HG03103 (cell line): Measurements from ENCODE around the gene TFEC.
A peak's percentile ranks its signal among the peaks of the same experiment; 100 is the strongest.
"Not testable (repeated sequence)": the region's sequence is repeated elsewhere in the genome, so short reads cannot be mapped to it uniquely, and the experiment has no call there.

ENCODE experiments used
- ATAC-seq: cut with Tn5 transposase; IDR thresholded peaks from one replicate; pipeline ENCODE4 v1.9.1; 2021; ENCODE audit warnings: low read depth; ENCODE audit not compliant: unreplicated experiment

TFEC gene, protein sequence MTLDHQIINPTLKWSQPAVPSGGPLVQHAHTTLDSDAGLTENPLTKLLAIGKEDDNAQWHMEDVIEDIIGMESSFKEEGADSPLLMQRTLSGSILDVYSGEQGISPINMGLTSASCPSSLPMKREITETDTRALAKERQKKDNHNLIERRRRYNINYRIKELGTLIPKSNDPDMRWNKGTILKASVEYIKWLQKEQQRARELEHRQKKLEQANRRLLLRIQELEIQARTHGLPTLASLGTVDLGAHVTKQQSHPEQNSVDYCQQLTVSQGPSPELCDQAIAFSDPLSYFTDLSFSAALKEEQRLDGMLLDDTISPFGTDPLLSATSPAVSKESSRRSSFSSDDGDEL

DNA sequence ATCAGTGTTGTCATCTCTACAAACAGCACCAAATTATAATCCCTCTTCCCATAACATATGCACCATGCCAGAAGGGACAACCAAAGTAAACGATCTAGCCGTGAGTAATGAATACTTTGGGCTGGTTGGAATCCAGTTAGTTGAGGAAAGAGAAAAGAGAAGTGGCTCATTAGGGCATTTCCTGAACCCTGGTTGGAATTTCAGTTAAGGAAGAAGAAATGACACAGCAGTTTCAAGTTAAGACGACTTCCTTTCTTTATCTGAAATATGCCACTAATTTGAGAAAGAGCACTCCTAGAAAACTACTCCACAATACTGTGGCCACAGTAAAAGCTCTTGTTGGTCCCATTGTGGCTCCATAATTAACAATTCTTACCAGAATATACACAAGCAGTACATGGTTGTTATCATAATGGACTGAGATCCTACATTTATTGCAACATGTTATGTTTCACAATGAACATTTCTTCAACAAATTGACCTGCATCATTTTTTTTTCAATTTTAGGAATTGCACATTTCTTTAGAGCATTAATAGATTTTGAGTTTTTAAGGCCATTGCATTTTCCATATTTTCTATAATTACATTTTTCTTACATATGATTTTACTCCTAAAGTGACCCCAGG is at the start of gene TFEC:
Gene TFEC (minus strand): TSS at position 113 of the 626 bp plus-strand sequence. CDS start 46,322 bp downstream, outside the sequence.
- ATAC-seq, result no peak

DNA sequence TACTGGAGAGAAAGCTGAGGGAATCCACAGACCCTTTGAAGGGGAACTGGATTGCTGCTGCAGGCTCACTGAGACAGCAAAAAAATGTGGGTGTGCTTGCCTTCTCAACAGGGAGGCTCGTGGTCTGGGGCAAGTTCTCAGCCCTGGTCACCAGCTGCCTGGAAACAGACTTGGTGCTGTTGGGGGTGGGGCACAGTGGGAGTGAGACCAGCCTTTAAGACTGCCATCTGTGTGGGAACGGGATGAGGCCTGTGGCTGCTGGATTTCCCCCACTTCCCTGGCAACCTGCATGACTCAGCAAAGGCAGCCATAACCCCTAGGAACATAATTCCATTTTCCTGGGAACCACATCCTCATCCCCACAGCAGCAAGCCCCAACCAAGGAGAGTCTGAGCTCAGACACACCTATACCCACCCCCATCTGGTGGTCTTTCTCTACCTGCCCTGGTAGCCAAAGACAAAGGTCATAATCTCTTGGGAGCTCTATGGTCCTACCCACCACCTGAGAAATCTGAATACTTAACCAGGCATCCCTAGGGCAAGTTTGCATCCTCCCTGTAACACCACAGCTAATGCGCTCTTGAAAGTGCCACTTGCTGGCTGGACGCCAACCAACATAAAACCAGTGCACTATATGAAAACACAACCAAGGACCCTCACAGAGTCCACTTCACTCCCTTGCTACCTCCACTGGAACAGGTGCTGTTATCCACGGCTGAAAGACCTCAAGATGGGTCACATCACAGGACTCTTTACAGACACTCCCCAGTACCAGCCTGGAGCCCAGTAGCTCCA is 45.0 kb upstream of the TFEC start:
- no peak for ATAC-seq

DNA sequence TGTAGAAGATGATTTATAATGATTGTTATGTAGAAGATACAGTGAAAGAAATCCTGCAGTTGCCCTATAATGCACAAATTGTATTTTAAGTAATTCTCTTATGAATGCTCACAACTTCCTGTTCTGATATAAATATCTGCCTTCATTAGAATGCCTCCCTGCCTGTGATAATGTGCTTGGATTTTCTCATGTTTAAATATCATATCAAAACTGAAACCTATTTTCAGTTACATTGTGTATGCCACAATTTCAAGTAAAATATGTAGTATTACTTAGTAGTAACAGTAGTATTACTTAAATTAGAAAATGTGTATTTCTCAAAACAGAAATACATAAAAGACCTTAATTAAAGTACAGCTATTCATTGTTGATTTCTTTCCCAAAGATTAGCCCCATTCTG is 41.1 kb upstream of the TFEC start:
- ATAC-seq, result peak; percentile 72

DNA sequence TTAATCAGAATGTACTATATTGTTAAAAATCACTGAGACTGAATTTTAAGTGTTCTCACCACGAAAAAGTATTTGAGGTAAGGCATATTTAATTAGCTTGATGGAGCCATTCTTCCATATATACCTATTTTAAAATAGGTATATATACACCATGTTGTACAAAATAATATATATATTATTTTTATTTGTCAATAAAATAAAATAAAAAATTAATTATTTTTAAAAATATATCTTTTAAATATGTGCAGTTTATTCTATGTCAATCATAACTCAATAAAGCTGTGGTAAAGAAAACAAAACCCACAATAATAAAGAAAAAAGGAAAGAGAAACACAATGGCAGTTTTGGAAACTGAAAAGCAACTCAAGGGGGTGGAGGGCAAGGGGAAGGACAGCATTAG is 33.6 kb upstream of the TFEC start:
- ATAC-seq, result no peak

DNA sequence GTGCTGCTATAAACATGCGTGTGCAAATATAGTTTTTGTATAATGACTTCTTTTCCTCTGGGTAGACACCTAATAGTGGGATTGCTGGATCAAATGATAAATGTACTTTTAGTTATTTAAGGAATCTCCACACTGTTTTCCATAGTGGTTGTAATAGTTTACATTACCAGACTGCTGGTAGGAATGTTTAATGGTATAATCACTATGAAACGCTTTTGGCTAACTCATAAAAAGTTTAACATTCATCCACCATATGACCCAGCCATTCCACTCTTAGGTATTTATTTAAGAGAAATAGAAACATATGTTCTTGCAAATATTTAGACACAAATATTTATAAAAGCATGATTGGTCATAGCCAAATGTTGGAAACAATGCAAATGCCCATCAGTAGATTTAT is 32.1 kb upstream of the TFEC start:
- no peak for ATAC-seq

DNA sequence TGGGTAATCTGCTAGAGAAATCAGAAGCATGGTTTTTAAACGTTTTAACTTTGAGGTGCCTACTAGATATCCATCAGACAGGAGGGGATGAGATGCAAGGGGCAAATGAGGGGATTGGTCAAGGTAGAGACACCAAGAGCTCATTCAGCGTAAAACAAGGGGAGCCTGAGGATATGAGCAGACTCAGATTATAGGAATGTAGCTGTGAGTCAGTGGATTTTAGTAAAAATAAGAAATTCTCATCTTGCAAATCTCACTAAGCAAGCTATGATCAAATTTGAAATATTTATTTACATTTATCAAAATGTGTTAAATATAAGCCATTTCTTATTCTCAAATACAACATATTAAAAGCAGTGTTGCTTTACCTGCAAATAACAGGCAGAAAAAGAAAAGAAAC is 21.4 kb upstream of the TFEC start:
- no peak for ATAC-seq

DNA sequence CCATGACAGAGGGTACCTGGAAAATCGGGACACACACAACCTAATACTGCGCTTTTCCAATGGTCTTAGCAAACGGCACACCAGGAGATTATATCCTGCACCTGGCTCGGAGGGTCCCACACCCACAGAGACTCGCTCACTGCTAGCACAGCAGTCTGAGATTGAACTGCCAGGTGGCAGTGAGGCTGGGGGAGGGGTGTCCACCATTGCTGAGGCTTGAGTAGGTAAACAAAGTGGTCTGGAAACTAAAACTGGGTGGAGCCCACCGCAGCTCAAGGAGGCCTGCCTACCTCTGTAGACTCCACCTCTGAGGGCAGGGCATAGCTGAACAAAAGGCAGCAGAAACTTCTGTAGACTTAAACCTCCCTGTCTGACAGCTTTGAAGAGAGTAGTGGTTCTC is 16.7 kb upstream of the TFEC start:
- ATAC-seq, result not testable (repeated sequence)

DNA sequence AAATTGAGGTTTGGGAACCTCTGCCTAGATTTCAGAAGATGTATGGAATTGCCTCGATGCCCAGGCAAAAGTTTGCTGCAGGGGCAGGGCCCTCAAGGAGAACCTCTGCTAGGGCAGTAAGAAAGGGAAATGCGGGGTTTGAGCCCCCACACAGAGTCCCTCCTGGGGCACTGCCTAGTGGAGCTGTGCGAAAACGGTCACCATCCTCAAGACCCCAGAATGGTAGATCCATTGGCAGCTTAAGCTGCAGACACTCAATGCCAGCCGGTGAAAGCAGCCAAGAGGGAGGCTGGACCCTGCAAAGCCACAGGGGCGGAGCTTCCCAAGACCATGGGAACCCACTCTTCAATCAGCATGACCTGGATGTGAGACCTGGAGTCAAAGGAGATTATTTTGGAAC is 15.0 kb upstream of the TFEC start:
- ATAC-seq, result no peak

DNA sequence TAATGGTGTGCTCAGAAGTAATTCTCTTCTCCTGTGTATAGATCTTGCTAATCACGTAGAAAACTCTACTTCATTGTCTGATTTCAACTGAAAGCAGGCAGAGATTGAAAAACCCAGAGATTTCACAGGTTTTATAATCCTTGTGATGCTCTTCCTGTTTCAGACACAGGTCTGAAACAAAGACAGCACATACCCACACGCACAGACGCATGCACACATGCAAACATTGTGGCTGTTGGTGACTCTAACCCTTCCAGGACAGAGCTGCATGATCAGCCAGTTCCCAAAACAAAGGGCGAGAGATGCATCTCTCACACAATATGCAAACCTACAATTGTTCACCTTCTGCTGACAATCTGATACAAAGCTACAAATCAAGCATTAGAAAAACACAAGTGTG is 11.1 kb upstream of the TFEC start:
- peak; percentile 99 for ATAC-seq

DNA sequence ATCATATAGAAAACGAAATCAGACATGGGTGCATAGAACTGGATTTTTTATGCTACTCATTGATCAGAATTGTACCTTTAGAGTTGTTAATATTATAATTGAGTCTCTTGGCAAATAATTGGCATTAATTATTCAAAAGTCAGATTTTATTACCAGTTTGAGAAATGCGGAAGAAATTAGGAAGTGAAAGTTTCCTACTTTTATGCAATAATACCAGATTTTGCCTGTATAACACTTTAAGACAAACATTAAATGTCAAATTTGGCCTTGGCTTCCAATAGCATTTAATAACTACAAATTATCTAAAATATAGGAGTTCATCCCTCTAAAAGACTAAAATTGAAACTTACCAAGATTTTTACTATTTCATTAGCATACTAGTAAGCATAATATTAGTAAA is 6.8 kb upstream of the TFEC start:
- no peak for ATAC-seq

DNA sequence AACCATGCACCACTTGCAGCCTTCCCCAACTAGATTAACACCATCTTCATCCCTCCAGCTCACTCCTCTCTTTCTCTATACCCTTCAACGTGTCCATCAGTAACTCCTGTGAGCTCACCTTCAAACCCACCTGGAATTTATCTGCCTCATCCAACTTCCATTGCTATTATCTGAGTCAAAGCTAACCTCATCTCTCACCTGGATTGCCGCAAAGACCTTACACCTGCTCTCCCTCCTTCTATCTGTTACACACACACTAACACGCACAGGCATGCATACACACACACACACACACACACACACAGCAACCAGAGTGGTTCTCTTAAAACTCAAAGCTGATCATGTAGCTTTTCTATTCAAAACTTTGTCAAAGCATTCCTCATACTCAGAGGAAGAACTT is 3.8 kb upstream of the TFEC start:
- ATAC-seq, result no peak

DNA sequence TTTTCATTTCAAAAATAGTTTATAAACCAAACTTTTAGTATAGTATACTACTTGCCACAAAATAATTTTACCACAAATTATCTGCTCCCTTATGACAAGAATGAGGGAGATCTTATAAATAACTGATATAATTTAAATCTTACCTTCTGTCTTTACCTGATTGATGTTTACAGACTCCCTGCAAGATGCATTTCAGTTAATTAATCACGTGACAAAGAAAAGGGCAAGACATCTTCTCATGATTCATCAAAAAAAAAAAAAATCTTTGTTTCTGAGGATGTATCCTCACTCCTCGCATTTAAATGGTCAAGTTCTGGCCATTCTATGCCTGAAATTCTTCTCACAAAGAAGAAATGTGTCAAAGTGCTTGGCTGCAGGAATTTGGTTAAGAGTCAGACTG is 2.3 kb upstream of the TFEC start:
- ATAC-seq, result no peak

DNA sequence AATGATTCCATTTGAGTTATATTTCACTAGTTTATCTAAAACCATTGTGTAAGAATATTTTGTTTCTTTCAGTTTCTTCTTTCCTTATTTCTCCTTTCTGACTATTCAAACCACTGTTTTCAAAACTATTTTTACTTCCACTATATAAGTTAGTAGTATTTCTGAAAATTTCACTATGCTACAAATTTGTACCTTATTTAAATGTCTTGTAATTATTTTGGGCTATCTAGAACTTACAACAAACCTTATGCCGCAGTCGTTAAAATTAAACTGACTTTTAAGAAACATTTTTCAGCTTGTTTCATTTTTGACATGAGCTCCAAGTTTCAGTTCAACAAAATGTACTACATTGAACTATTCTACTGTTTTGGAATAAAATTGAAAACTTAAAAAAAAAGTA is 1.8 kb downstream of the TFEC start:
- ATAC-seq, result peak; percentile 51

DNA sequence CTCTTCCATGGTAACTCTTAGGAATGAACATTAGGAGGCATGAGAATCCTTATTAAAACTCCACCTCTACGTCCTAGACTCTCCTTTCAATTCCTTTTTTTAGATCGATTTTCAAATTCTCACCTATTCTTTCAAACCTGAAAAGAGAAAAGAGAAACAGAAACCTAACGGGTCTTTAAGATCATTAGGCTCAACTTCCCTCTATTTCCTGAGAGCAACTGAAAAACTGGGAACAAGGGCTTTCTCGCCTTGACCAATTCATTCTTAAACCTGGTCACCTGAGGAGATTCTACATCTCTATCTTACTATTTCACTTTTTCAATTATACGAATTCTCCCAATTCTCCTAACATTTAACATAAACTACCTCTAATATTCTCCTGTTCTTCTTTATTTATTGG is 2.8 kb downstream of the TFEC start:
- no peak for ATAC-seq

DNA sequence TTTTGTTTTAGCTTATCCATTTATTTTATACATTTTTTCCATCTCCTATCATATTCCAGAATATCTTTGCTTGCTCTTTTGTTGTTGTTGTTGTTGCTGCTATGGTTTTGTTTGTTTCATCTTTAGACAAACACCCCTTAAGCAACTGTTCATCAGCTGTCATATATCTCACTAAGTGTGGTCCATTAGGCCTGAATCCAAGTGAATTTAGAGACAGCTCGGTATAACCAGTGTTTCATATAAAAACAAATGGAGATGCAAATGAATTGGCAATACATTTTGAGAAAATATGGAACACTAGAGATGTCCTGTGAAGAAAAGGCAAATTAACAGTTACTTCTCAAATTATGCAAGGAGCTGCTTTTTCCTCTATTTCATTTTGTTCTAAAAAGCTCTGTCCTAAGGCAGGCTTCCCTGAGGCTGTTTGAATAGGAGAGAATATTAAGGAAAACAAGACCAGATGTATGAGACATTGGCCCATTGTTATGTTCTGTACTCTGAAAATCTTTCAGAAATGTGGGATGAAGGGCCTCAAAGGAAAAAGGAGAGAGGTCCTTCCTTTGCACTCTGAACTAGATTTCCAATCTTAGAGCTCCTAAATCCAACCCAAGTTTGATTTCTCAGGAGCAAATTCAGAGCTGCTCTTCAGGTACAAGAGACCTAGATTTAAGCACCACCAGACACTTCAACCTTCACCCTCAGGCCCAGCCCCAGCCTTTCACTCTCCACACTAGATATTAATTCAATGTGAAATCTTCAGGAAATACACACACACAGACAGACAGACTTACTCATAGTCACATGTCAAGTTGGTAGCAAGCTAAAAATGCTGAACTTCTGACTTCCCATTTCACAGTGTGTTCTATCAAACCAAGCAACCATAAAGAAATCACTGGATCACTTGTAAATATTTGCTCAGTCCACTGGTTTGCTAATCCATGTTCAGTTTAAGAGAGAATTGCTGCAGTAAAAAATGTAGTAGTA is 5.4 kb downstream of the TFEC start:
- no peak for ATAC-seq

DNA sequence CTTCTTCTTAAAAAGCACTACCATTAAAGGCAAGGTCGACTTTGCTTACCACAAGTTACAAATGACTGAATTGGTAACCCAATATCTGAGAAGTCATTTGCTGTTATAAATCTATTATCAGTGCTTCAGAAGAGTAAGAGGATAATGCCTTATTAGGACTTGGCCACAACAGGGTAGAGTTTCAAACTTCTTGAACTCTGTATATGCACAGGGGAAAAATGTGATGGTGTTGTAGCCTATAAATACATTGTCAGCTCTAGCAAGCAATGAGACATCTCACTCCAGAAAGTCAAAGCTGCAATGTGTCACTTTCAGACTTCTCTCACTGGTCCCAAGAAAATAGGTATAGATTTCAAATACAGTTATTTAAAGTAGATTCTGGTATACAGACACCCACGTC is 9.3 kb downstream of the TFEC start:
- peak; percentile 45 for ATAC-seq

DNA sequence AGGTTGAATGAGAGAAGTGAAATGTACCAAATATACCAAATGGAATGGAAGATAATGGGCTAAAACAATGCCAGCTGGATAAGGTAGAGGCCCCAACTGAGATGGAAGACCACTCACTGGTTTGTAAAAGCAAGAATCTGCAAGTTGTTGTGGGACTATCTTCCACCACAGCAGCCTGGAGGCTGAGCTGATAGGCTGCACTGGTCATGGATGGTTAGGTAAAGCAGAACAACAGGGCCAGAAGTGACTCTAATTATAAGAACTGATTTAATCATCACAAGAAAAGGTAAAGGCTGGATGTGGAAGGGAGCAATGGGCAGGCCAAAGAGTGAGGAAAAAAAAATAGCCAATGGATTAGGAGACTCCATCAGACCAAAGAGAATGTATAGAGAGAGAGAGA is 11.8 kb downstream of the TFEC start:
- peak; percentile 35 for ATAC-seq

DNA sequence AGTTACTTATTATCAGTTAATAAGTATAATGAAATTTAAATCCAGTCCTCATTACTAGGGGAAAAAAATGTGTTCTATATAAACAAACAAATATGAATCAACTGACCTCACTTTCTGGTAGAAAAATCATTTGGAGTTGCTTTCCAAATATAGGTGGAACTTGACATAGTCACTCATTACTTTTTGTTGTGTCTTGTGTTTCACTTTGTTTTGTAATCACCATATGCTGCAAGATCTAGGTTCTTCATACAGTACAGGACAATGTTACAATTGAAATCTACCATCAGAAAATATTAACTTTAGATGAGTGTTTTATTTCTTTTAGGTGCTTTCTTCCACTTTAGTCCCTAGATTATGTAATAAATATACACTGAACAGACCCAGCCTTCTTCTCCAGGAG is 16.9 kb downstream of the TFEC start:
- ATAC-seq, result no peak

DNA sequence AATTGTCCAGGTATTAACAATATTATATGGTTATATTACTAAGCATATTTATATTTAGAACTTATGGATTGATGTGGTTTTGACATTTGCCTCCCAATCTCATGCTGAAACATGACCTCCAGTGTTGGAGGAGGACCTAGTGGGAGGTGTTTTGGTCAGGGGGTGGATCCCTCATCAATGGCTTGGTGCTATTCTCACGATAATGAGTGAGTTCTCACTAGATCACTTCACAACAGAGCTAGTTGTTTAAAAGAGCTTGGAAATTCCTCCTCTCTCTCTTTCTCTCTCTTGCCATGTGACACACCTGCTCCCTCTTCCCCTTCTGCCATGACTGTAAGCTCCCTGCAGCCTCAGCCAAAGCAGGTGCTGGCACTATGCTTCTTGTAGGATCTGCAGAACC is 19.0 kb downstream of the TFEC start:
- no peak for ATAC-seq

DNA sequence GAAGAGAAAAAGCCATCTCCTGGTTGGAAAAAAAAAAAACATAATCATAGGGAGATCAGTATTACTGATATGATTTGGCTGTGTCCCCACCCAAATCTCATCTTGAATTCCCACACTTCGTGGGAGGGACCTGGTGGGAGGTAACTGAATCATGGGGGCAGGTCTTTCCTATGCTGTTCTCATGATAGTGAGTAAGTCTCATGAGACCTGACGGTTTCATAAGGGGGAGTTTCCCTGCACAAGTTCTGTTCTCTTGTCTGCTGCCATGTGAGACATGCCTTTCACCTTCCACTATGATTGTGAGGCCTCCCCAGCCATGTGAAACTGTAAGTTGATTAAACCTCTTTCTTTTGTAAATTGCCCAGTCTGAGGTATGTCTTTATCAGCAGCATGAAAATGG is 25.8 kb downstream of the TFEC start:
- ATAC-seq, result not testable (repeated sequence)
